Head of caudate nucleus (tissue), 42 donors: ENCODE measurements around the gene GAL3ST3.
"Not testable (repeated sequence)": the region's sequence is repeated elsewhere in the genome, so short reads cannot be mapped to it uniquely, and the experiment has no call there.

Experiments used
- DNase-seq, 42 donors: peaks; one replicate each; pipeline versions ENCODE4 v3.0.0 to v3.0.0-alpha.2; 2020 to 2021; ENCODE audit warnings: mixed read lengths in 7 of 42
- intact Hi-C: fragments of 100-400 bp; cut with DNase I; formaldehyde crosslinking; loops from one replicate; pipeline ENCODE4 v1.15.0; 2022

The GAL3ST3 gene

DNA sequence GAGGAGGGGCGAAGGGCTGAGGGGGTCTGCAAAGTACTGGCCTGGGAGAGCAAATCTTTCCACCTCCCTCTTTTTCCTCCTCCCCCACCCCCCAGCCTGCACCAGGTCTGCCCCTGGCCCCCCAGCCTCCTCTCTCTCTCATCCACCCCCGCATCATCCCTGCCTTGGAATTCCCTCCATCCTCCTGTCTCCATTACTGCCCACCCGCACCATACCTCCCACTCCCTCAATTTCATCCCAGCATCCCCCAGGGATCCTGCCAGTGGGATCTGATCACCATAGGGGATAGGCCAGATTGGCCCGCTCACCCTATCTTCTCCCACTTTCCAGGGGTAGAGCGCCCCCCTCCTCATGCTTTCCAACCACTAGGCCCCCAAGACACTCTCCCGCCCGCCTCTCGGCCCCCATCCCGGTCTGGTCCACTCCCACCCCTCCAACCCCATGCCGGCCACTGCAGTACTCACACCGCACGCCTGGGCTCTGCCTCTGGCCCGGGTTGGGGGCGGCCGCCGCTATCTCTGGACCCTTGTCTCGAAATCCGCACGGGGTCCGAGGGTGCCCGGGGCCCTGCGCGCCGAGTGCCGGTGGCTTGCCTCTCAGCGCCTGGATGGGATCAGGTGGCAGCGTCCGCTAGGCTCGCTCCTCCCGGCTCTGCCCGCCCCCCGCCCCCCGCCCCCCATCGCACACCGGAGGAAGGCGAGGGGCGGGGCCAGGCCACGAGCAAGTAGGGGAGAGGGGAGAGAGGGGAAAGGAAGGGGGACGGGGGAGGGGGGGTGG, at the start of gene GAL3ST3:
Gene GAL3ST3 (minus strand): TSS at position 615 of the 777 bp plus-strand sequence. CDS start 3,746 bp downstream, outside the sequence.
- DNase-seq, result peak in 21 of 42 donors; percentile 8 to 63 (median 43)
- intact Hi-C loops, result no loop called here

DNA sequence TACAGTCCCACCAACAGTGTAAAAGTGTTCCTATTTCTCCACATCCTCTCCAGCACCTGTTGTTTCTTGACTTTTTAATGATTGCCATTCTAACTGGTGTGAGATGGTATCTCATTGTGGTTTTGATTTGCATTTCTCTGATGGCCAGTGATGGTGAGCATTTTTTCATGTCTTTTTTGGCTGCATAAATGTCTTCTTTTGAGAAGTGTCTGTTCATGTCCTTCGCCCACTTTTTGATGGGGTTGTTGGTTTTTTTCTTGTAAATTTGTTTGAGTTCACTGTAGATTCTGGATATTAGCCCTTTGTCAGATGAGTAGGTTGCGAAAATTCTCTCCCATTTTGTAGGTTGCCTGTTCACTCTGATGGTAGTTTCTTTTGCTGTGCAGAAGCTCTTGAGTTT, 43.2 kb upstream of the GAL3ST3 start:
- intact Hi-C loops, DNase-seq: not testable (repeated sequence)

DNA sequence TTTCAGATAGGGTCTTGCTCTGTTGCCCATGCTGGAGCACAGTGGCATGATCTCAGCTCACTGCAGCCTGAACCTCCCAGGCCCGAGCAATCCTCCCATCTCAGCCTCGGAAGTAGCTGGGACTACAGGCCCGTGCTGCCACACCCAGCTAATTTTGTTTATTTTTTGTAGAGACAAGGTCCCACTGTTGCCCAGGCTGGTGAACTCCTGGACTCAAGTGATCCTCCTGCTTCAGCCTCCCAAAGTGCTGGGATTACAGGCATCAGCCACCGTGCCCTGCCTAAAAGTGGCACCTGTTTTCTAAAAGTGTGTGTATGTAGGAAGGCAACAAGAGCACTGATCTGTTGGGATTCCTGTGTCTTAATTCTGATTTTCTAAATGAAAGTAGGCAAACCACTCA, 41.3 kb upstream of the GAL3ST3 start:
- DNase-seq, result no peak
- intact Hi-C loops, result no loop called here

DNA sequence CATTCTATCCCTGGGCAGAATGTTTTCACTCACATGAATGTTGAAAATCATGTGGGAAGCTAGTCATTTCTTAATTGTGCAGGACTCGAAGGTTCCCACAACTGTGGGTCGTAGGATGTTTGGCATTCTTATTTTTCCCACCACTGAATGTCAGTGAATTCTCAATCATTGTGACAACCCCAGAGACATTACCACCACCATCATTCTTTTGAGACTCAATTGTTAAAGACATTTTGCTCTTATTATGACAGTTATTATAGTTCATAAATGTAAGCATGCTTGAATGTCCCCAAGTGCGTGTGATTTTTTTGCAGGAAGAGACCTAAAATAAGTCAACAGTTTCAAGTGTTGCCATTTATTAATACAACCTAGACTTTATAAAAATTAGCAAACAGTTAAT, 40.1 kb upstream of the GAL3ST3 start:
- no peak for DNase-seq

DNA sequence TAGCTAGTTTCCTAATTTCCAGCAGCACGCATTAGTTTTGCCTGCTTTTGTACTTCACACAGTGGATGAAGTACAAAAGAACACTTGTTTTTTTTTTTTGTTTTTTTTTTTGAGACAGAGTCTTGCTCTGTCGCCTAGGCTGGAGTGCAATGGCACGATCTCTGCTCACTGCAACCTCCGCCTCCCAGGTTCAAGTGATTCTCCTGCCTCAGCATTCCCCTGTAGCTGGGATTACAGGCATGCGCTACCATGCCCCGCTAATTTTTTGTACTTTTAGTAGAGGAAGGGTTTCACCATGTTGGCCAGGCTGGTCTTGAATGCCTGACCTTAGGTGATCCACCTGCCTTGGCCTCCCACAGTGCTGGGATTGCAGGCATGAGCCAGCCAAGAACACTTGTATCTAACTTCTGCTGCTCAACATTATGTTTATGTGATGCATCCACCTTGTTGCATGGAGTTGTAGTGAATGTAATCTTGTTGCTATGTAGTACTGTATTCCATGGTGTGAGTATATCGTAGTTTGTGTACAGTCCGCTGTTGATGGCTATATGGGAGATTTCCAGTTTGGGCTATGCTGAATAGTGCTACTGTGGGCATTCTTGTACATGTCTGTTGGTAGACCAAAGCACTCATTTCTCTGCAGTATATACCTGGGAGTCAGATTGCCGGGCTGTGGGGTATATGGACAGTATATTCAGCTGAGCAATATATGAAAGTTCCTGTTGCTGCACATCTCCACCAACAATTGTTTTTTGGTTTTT, 38.4 kb upstream of the GAL3ST3 start:
- no peak for DNase-seq
- intact Hi-C loops, result no loop called here

More for the DNA sequence above, 40.1 kb upstream of the GAL3ST3 start:
- intact Hi-C loops, result no loop called here

- peak in 14 of 42 donors; percentile 10 to 62 (median 36) for DNase-seq
- intact Hi-C loops, result no loop called here
Measured at GRCh38 chr11:66084821-66085475, 36.0 kb upstream of the GAL3ST3 start.

- peak in 1 of 42 donors; percentile 20 for DNase-seq
- intact Hi-C loops, result no loop called here
Measured at GRCh38 chr11:66083767-66084166, 34.8 kb upstream of the GAL3ST3 start.

DNA sequence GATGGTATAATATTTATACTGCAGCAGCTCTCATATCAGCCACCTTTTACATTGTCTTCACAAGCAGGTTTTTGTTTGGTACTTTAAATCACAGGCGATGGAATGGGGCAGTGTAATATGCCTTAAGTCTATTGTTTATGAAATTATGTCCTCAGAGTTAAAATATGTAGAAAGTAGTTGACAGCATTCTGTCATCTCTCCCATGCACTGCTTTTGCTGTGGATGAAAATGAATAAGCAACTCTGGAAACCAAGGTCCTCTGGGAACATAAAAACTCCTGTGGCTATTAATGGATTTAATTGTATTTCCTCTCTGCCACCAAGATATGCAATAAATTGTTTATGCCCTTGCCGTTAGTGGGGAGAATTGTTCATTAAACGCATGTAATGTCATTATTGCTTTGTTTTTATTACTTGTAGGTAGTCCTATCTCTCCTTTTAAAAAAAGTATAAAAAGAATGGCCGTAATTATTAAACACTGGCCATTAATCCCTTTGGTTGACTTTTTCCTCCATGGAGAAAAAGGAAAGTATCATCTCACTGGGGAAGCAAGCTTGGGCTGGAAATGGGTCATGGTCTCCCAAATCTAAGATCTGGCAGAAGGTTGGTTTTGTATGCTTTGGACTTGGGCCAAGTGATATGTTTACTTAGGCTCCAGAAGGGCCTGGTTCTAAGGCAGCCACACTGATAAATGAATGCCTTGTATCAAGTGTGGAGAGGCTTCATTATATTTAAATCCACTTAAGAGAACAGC, 34.2 kb upstream of the GAL3ST3 start:
- peak in 2 of 42 donors; percentile 0 to 35 for DNase-seq
- intact Hi-C loops, result no loop called here

GRCh38 chr11:66081505-66081904, 32.5 kb upstream of the GAL3ST3 start:
- intact Hi-C loops, result no loop called here

GRCh38 chr11:66080055-66080817, 31.3 kb upstream of the GAL3ST3 start:
- DNase-seq, result peak in 3 of 42 donors; percentile 20 to 53 (median 20)

More at GRCh38 chr11:66081505-66081904, 32.5 kb upstream of the GAL3ST3 start:
- peak in 27 of 42 donors; percentile 14 to 65 (median 39) for DNase-seq

GRCh38 chr11:66078949-66079348, 30.0 kb upstream of the GAL3ST3 start:
- intact Hi-C loops, result not testable (repeated sequence)
- peak in 1 of 42 donors; percentile 8 for DNase-seq

More at GRCh38 chr11:66080055-66080817, 31.3 kb upstream of the GAL3ST3 start:
- intact Hi-C loops, result no loop called here

DNA sequence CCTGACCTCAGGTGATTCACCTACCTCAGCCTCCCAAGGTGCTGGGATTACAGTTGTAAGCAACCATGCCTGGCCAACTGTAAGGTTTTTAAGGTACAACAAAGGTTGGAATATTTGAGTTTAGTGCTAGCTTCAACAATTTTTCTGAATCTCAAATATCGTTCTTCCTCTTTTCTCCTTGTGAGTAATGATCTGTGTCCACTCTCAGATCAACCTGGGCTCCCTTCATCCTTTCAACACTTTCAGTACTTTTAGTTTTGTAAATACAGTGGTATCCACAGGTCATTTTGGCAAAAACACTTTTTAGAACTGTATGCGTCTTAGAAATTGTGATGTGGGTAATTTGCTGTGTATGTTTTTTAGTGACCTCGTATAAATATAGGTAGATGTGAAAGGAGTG, 29.0 kb upstream of the GAL3ST3 start:
- intact Hi-C loops, result no loop called here

DNA sequence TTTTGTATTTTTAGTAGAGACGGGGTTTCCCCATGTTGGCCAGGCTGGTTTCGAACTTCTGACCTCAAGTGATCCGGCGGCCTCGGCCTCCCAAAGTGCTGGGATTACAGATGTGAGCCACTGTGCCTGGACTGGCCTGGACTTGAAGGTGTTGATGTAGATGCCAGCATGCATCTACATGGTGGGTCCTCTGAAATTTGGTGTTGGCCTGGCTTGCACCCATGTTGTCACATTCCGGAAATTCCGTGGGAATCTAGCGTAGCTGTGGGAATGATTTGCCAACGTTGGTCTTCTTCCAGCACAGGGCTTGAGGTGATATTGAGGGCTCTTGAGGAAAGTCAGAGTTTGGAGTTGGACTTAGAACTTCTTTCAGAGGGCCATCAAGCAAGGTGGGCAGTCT, 27.6 kb upstream of the GAL3ST3 start:
- DNase-seq, result no peak
- intact Hi-C loops, result no loop called here

More for the DNA sequence above, 29.0 kb upstream of the GAL3ST3 start:
- DNase-seq, result no peak

GRCh38 chr11:66075273-66075672, 26.3 kb upstream of the GAL3ST3 start:
- intact Hi-C loops, result no loop called here
- peak in 2 of 42 donors; percentile 1 to 10 for DNase-seq

- DNase-seq, result peak in 1 of 42 donors; percentile 4
- intact Hi-C loops, result no loop called here
Measured at GRCh38 chr11:66073669-66074068, 24.7 kb upstream of the GAL3ST3 start.

- intact Hi-C loops, result no loop called here
- DNase-seq, result peak in 1 of 42 donors; percentile 34
Measured at GRCh38 chr11:66072518-66072917, 23.6 kb upstream of the GAL3ST3 start.

DNA sequence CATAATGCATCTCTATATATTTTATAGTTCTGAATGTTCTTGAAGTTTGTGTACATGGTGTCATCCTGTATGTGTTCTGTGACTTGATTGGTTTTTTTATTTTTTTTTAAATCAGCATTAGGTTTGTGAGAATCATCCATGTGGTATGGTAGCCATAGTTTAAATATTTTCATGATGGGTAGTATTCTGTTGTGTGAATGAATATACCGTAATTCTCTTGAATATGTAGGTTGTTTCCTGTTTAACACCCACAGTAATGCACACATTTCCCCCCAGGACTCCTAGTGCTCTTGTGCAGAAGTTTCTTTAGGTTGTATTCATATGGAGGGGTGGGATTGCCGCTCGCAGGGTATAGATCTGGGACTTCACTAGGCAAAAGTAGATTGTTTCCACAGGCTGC, 23.1 kb upstream of the GAL3ST3 start:
- intact Hi-C loops, result no loop called here
- DNase-seq, result peak in 2 of 42 donors; percentile 2 to 22

- peak in 6 of 42 donors; percentile 19 to 43 (median 26) for DNase-seq
- intact Hi-C loops, result no loop called here
Measured at GRCh38 chr11:66071381-66071801, 22.4 kb upstream of the GAL3ST3 start.
